GM06990 (cell line): Measurements from ENCODE around the gene LRRC39.

Experiments used
- DNase-seq: peaks from one replicate; pipeline ENCODE4 v3.0.0-alpha.2; 2011; ENCODE audit not compliant: insufficient read length; ENCODE audit errors: extremely low read depth
- H3K27me3 ChIP-seq: replicated peaks from 2 replicates; pipeline ENCODE4 v1.6.0; 2011; ENCODE audit warnings: low read length; ENCODE audit not compliant: control insufficient read depth, insufficient read depth
- H3K36me3 ChIP-seq: 2 replicates; pipeline ENCODE4 v1.5.1; 2011; ENCODE audit warnings: low read length; ENCODE audit not compliant: control insufficient read depth, insufficient read depth
- H3K4me3 ChIP-seq: replicated peaks from 2 replicates; pipeline ENCODE4 v1.5.1; 2011; ENCODE audit warnings: low read depth, mild to moderate bottlenecking, control low read depth, low read length
- CTCF ChIP-seq: IDR thresholded peaks from 2 replicates; pipeline ENCODE4 v1.5.1; 2011; ENCODE audit warnings: low read length, control low read depth, mild to moderate bottlenecking, inconsistent platforms; ENCODE audit not compliant: insufficient read depth, poor library complexity, severe bottlenecking

The LRRC39 gene

GRCh38 chr1:100115524-100115923, 62.5 kb downstream of the LRRC39 start:
- no peaks in the 10 kb centered on the region for H3K27me3 ChIP-seq
- no peak for DNase-seq
- peaks cover 2% of the 10 kb centered on the region for H3K36me3 ChIP-seq
- TF ChIP-seq CTCF = no peak
- no peak overlapping the region for H3K4me3 ChIP-seq

GRCh38 chr1:100109554-100110066, 68.4 kb downstream of the LRRC39 start:
- Histone ChIP-seq H3K27me3 (no peaks in the 10 kb centered on the region), H3K36me3 (no peaks in the 10 kb centered on the region; the same call in 1 of the 2 replicates), H3K4me3 (no peak overlapping the region)
- TF ChIP-seq CTCF = no peak
- no peak for DNase-seq

- H3K4me3 ChIP-seq = no peak overlapping the region
- DNase-seq = no peak
- H3K27me3 ChIP-seq = no peaks in the 10 kb centered on the region
- TF ChIP-seq CTCF = no peak
- H3K36me3 ChIP-seq = peaks cover 4% of the 10 kb centered on the region
Observed at GRCh38 chr1:100107696-100108095, 70.4 kb downstream of the LRRC39 start.

- peaks cover 7% of the 10 kb centered on the region for H3K36me3 ChIP-seq
- no peak for DNase-seq
- TF ChIP-seq CTCF = no peak
- no peak overlapping the region for H3K4me3 ChIP-seq
- no peaks in the 10 kb centered on the region for H3K27me3 ChIP-seq
Observed at GRCh38 chr1:100101564-100101963, 76.5 kb downstream of the LRRC39 start.

DNA sequence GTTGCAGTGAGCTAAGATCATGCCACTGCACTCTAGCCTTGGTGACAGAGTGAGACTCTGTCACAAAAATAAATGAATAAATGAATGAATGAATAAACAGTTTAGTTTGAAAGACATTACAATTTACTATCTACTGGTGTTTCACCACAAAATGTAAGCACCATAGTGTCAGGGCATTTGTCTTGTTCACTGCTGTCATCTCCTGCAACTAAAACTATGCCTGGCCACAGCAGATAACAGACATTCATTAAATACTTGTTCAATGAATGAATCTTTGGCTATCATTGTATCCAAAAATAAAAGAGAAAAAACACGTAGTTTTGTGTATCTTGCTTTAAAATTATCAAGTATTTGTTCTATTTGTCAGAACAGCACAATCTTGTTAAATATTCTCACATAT, 77.9 kb downstream of the LRRC39 start:
- H3K4me3 ChIP-seq = no peak overlapping the region
- H3K27me3 ChIP-seq = no peaks in the 10 kb centered on the region
- DNase-seq = no peak
- TF ChIP-seq CTCF = no peak
- H3K36me3 ChIP-seq = peaks cover 7% of the 10 kb centered on the region
